HG03469 (cell line): ENCODE measurements around the gene IL20RB.
"Not testable (repeated sequence)": the region's sequence is repeated elsewhere in the genome, so short reads cannot be mapped to it uniquely, and the experiment has no call there.

Experiments used
- ATAC-seq: cut with Tn5 transposase; IDR thresholded peaks from one replicate; pipeline ENCODE4 v1.9.1; 2021; ENCODE audit warnings: mild to moderate bottlenecking, moderate library complexity, moderate number of reproducible peaks; ENCODE audit not compliant: unreplicated experiment

Gene IL20RB

DNA sequence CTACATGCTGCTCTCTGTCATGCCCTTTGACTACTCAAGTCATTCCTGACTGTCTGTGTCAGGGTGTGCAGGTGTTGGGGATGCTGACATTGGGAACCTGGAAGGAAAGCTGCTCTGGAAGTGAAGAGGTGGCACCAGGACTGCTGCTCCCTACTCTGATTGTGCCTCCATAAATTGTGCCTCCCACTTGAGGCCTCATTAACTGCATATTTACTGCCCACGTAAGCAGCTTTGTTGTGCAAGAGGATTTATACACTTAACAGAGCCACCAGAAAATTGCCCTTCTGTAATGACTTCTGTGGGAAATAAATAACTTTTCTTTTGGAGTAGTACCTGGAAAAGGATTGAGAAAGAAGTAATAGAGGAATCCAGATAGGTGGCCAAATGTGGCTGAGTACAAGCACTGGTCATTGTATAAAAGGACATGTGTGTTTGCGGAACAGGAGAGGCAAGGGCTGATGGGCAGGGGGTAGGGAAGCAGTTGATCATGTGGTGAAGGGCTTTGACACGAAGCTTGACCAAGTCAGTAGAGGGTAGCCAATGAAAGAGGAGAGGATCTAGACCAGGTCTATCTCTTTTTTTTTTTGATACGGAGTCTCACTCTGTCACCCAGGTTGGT is 24.8 kb downstream of the IL20RB start:
- ATAC-seq, result no peak

GRCh38 chr3:136984837-136985236 is 27.1 kb downstream of the IL20RB start:
- ATAC-seq, result no peak

DNA sequence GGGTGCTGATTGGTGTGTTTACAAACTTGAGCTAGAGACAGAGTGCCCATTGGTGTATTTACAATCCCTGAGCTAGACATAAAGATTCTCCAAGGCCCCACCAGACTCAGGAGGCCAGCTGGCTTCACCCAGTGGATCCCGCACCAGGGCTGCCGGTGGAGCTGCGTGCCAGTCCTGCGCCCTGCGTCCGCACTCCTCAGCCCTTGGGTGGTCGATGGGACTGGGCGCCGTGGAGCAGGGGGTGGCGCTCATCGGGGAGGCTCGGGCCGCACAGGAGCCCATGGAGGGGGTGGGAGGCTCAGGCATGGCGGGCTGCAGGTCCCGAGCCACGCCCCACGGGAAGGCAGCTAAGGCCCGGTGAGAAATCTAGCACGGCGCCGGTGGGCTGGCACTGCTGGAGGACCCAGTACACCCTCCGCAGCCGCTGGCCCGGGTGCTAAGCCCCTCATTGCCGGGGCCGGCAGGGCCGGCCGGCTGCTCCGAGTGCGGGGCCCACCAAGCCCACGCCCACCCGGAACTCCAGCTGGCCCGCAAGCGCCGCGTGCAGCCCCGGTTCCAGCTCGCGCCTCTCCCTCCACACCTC is 29.7 kb downstream of the IL20RB start:
- not testable (repeated sequence) for ATAC-seq

DNA sequence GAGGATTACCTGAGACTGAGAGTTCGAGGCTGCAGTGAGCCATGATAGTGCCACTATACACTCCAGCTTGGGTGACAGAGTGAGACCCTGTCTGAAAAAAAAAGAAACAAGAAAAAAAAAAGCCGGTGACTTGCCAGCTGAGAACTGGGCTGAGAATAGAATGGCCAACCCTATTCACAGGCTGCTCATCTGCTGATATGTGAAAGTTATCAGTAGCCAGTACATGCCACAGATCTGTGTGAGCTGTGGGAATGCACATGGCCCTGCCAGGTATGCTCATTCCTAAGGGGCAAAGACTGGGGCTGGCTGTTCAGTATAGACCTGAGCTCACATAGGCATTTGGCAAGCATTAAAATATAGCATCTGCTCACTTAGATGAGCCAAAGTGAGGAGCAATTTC is 30.9 kb downstream of the IL20RB start:
- no peak for ATAC-seq

DNA sequence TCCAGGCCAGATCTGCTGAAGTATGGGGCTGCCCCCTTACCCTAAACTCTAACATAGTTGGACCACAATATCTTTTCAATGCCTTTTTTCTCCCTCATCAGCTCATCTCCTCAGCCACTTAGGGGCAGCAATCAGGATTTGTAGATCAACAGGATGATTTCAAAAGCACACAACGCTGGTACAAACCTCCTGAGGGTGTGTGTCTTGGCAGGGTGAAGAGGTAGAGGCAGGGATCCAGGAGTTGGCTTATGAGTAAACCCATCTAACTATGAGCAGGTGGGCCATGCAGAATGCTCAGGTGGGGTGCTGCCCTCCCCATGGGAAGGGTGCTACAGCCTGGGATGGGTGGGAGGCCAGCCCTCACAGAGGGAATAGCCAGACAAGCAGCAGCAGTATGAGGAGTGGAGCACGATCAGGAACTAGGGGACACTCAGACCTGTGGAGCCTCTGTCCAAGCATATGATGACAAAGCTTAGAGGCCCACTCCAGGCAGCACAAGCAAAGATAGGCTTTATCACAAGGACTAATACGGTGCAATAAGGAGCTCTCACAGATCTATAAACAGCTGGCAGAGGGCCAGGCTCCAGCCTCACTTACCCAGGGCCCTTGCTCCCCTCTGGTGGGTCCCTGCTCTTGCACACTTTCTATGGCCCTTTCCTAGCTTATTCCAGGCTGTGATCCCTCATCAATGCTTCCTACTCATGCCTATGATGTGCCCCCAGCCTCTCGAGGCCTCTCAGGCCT is 32.2 kb downstream of the IL20RB start:
- no peak for ATAC-seq

DNA sequence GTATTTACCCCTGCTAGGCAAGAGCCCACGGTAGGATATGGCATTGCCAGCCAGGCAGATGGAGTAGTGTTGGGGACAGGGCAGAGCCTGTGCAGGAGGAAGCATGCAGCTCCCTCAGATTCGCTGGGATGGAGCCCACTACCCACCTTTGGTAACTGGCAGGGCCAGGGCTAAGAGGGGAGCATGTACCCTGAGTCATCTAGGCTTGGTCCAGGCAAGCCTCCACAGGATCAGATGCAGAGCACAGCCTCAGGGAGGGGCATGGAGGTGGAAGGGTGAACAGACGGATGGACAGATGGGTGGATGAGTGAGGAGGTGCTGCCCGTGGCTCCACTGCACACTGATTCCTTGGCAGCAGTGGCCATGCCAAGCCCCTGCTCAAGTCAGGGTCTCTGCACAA is 33.0 kb downstream of the IL20RB start:
- no peak for ATAC-seq

DNA sequence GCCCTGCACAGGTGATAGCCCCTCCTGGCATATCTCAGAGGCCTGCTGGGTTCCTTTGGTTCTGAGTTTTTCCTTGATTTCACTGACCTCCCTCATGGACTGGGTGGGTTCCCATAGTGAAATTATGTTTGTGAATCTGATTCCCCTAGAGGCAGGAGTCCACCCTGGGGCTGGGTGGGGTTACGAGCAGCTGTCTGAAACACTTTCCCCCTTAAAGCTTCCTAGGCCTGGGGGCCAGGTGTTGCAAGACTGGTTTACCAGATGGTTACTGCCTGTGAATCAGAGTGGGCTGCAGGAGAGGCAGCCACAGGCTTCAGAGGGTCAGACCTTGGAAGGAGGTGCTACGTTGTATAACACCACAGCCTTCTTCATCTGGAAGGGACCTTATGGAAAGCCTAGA is 34.3 kb downstream of the IL20RB start:
- ATAC-seq, result no peak

DNA sequence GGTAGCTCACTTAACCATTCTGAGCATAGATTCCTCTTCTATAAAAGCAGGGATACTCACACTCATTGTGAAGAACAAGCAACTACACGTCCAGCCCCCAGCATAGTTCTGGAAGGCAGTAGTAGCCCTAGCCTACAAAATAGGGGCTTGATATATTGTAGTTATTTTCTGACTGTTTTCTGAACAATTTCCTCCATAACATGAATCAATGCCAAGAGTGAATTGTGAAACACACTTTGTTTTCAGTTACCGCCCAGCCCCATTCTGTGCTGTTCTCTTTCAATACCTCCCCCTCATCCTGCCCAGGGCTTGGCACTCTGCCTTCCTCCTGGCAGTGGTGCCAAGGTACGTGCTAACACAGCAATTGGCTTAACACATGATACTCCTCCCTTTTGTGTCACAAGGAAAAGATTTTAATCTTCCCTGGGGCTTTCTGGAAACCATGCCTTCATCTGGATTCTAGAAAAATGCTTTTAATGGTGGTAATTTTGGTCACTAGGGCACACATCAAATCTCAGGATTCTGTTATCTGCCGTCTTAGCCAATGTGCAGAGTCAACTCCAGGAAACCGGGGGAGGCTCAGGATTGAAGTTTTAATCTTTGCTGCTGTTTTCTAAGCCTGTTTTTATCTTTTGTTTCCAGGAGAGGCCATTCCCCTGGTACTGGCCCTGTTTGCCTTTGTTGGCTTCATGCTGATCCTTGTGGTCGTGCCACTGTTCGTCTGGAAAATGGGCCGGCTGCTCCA is 37.2 kb downstream of the IL20RB start:
- ATAC-seq, result no peak

- no peak for ATAC-seq
Measured at GRCh38 chr3:136995652-136996051, 37.9 kb downstream of the IL20RB start.

DNA sequence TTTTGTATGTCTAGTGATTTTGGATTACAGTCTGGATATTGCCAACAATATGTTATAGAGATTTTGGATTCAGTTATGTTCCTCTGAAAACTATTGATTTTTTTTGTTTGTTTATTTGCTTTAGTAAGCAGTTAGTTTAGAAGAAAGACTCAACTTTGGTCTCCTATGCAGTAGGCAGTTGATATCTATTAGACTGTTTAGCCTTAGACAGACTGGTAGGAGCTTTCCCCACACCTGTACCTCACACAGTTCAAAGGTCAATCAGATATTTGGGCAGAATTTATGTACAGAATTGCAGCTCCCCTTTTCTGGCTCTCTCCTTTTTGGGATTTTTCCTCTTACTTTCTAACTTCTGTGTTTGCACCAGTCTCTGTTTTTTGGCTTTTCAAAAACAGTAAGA is 42.3 kb downstream of the IL20RB start:
- ATAC-seq, result no peak

- ATAC-seq, result not testable (repeated sequence)
Measured at GRCh38 chr3:137007376-137007775, 49.6 kb downstream of the IL20RB start.

GRCh38 chr3:137008131-137008530 is 50.3 kb downstream of the IL20RB start:
- ATAC-seq, result no peak

- ATAC-seq, result no peak
Measured at GRCh38 chr3:137008976-137009375, 51.2 kb downstream of the IL20RB start.

DNA sequence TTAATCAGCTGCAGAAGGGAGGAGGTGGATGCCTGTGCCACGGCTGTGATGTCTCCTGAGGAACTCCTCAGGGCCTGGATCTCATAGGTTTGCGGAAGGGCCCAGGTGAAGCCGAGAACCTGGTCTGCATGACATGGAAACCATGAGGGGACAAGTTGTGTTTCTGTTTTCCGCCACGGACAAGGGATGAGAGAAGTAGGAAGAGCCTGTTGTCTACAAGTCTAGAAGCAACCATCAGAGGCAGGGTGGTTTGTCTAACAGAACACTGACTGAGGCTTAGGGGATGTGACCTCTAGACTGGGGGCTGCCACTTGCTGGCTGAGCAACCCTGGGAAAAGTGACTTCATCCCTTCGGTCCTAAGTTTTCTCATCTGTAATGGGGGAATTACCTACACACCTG is 52.4 kb downstream of the IL20RB start:
- ATAC-seq, result no peak

DNA sequence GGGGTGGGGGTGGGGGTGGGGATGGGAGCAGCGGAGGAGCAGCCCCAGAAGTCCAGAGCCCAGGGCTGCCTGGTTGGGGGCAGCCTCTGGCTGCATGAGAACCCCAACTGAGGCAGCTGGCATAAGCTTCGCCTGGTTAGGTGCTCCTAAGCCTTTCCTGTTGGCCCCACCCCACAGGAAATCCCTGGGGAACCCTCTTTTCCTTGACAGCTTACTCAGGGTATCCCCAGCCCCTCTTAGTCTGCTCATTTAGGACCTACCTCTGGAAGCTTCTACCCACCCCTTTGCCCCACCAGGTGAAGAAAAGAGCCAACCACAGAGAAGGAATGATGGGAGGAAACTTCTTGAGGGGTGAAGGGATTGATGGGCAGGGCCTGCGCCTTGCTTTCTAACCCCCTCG is 53.4 kb downstream of the IL20RB start:
- no peak for ATAC-seq

- no peak for ATAC-seq
Measured at GRCh38 chr3:137012097-137012501, 54.3 kb downstream of the IL20RB start.

DNA sequence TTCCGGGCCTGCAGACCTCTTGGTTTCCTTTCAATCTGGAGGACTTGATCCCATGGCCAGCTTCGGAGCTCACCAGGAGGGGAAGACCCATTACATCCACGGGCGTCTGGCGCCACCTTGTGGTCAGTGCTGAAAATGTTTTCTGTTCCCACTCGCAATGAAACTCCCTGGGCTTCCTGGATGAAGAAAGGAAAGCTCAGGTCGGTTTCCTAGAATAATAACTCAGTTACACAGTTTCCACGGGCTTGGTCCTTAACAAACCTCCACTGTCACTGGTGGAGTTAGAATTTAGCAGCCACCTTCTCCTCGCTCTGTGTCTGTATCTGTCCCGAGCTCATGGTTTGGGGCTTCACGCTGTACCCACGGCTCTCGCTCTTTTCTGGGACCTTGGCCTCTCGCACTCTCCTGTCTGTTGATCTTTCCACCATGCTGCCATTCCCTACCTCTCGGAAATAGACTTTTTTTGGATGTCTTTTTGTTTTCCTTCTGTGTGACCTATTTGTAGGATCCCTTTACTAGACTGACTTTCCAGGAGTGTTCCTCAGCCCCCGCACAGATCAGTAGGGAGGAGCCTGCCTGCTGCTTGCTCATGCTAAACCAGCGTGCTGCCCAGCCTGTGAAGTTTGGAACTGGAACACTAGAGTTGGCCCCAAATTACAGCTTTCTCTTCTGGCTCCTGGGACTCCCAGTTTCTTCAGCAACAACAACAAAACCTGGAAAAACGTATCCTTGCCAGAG is 56.3 kb downstream of the IL20RB start:
- peak; percentile 62 for ATAC-seq

- ATAC-seq, result not testable (repeated sequence)
Measured at GRCh38 chr3:137017316-137017715, 59.5 kb downstream of the IL20RB start.

DNA sequence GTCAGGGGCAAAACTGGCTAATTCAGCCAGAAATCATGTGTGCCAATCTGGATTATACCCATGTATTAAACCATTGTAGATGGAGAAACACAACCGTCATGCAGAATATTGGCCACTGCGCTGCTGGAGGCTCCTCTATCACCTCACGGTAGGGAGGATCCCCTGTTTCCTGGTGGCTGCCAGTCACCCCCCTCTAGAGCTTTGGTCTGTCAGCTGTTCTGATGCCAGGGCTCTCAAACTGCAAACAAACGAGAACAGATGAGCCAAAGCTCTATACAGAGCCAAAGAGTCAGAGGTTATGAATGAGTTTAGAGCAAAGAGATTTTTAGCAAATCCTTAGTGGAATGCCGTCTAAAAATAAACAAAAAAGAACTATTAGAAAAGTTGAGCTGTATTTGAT is 62.5 kb downstream of the IL20RB start:
- no peak for ATAC-seq

DNA sequence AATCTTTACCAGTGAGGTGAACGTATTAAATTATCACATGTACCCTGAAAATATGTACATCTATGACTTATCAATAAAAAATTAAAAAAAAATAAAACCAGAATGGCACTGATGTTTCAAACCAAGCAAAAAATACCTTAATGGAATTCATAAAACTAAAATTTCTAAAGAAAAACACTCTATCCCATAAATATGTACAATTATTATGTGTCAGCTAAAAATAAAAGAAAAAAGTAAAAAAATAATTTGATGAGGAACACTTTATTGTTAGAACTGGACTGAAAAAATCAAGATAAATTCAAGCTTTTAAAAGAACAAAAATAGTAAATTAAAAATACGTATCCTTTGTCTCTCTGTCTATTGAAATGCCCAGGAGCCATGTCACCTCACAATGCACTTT is 63.1 kb downstream of the IL20RB start:
- ATAC-seq, result no peak

DNA sequence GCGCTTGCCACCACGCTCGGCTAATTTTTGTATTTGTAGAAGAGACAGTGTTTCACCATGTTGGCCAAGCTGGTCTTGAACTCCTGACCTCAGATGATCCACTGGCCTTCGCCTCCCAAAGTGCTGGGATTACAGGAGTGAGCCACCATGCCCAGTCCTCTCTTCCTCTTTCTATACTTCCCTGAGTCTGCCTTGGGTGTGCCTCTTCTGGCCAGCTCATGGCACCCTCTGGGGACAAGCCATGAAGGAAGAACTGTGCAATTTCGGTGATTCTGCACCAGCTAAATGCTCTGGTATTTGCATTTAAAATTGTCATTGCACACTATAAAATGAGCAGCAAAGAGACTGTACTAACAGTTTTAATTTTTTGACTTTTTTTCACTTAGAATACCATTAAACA is 66.6 kb downstream of the IL20RB start:
- no peak for ATAC-seq
